Jurkat, Clone E6-1 (cell line): ENCODE data around the gene ATP6V1E1.
"Not testable (repeated sequence)": the region's sequence is repeated elsewhere in the genome, so short reads cannot be mapped to it uniquely, and the experiment has no call there.

ENCODE experiments used
- DNase-seq: peaks from one replicate; pipeline ENCODE4 v3.0.0-alpha.2; 2011; ENCODE audit warnings: low read depth, low spot score
- H3K4me3 ChIP-seq: 2 replicates; pipeline ENCODE4 v1.5.1; 2011; ENCODE audit warnings: mild to moderate bottlenecking, low read length, control low read depth, moderate library complexity

ATP6V1E1 gene

DNA sequence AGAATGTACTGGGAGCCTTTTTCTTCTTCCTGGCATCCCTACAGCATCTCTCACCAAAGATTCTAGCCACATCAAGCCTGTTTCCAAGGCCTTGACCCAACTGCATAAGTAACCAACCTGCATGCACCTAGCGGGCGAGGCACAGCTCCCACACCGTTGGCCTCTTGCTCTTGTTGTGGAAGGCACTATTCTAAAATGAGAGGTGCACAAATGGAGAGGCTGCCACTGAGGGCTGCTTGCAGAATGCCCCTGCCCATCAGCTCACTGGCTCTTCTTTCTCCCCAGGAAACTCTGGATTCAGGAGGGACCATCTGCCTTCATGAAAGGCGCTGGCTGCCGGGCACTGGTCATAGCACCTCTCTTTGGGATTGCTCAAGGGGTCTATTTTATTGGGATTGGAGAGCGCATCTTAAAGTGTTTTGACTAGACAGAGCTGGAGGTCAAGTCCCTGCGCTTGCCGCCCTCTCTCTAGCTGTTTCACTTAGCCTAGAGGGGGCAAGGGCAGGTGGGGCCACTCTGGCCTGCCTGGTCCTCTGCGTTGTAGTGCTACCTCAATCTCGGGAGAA lies 38.7 kb downstream of the ATP6V1E1 start:
- DNase-seq = no peak

DNA sequence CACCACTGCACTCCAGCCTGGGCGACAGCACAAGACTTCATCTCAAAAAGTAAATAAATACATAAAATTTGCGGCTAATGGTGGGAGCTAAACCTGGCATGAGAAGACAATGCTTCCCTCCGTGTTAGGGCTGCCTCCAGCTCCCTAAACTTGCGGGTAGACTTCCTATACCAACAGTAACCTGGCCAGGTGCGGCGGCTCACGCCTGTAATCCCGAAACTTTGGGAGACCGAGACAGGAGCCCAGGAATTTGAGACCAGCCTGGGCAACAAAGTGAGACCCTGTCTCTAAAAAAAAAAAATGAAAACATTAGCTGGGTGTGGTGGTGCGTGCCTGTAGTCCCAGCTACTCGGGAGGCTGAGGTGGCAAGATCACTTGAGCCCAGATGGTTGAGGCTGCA lies 39.9 kb downstream of the ATP6V1E1 start:
- no peak overlapping the region for H3K4me3 ChIP-seq
- DNase-seq = no peak

More for the DNA sequence above, 38.7 kb downstream of the ATP6V1E1 start:
- H3K4me3 ChIP-seq = no peak overlapping the region

DNA sequence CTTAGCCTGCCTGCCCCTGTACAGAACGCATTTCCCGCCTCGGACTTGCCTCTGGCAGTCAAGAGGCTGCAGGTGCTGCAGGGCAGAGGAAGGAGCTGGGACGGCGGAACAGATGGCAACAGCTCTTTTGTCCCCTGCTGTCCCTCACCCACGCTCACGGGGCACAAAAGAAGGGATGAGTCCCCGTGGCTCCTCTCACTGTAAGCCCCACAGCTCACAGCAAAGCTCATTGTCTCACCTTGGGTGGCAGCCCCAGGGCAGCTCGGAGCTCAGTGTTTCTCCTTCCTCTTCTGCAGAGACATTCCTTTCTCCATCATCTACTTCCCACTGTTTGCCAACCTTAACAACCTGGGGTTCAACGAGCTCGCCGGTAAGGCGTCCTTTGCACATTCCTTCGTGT lies 40.9 kb downstream of the ATP6V1E1 start:
- no peak for DNase-seq
- H3K4me3 ChIP-seq = no peak overlapping the region

DNA sequence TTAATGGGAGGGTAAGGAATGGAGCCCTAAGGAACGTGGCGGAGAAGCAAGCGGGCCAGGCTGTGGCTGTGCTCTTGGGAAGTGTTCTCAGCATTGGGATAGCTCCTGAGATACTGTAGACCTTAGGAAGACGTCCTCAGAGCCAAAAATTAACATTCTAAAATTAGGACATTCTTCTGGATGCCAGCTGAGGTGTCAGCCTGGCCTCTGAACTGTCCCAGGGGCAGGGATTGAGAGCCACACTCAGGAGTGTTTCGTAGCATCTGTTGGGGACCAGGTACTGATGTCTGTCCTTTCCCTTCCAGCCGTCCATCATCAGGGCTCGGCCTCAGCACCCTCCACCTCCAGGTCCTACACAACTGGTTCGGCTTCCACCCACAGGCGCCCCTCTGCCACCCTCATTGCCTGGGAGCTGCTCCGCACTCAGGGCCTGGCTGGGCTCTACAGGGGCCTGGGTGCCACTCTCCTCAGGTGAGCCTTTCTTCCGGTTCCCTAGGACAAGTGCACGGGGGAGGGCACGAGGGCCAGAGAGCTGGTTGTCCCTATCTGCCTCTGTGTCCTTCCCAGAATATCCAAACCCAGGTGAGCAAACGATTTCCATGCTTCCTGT lies 41.6 kb downstream of the ATP6V1E1 start:
- DNase-seq = no peak
- no peak overlapping the region for H3K4me3 ChIP-seq

DNA sequence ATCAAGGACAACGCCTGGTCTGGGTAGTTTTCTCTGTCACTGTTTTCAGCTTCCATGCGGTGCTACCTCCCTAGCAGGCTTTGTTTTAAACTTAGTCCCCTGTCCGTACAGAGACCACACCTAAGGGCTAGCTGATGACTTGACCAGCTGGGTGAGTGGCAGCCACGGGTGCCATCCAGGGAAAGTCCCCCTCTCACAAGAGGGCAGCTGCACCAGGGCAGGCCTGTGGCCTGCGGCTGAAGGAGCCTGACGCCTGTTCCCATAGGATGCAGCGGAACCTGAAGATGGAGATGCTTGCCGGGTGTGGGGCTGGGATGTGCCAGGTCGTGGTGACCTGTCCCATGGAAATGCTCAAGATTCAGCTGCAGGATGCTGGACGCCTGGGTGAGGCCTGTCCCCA lies 45.4 kb downstream of the ATP6V1E1 start:
- H3K4me3 ChIP-seq = no peak overlapping the region
- no peak for DNase-seq

DNA sequence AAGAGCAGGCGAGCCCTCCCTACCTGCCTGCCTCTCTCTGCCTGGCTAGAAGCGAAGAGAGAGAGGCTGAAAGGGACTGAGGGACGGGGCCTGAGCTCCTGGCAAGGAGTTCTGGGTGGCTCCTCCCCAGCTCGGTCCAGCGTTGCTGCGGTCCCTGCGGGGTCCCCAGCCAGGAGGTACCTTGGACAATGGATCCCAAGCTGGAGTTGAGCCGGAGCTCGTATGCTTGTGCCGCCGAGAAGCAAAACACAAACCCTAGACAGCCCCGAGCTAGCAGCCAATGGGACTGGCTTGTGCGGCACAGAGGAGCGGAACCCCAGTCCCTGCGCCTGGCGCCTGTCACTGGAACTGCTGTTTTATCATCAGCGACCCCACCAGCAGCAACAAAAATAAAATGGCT lies 46.9 kb downstream of the ATP6V1E1 start:
- H3K4me3 ChIP-seq = no peak overlapping the region
- DNase-seq = no peak

DNA sequence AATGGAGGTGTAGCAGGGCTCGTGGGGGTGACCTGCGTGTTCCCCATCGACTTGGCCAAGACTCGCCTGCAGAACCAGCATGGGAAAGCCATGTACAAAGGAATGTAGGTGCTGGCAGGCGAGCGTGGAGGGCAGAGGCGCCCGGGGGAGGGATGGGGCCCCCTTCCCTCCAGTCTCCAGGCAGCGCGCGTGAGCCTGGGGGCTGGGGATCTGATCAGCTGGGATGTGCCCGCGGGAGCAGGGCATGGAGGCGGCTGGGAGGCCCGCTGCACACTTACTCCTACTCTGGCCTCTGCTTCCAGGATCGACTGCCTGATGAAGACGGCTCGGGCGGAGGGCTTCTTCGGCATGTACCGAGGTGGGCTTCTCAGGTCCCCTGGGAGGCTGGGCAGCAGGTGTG lies 47.5 kb downstream of the ATP6V1E1 start:
- DNase-seq = no peak

DNA sequence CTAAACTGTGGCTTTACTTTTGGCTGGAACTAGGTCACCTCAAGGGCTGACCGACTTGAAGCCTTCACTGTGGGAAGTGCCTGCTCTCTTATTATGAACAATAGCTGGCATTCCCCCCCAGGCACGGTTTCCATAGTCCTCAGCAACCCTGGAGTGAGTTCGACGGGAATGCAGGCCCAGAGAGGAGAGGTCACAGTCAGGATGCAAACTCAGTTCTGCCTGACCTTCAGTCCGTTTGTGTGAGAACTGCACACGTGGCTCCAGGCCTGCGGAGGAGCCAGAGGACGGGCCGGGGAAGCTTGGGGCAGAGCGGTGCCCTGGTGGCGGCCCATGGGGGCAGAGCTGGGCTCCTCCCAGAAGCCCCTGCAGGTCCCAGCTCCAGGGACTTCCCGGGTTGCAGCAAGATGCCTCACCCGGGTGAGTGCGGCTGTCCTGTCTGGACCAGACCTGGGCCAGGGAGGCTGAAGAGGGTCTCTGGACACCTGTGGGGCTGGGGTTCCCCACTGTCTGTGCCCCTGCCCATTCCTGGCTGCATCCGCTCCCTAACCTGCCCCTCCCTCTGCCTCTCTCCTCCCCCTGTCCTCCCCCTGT lies 48.0 kb downstream of the ATP6V1E1 start:
- H3K4me3 ChIP-seq = no peak overlapping the region
- DNase-seq = no peak

More for the DNA sequence above, 47.5 kb downstream of the ATP6V1E1 start:
- no peak overlapping the region for H3K4me3 ChIP-seq

DNA sequence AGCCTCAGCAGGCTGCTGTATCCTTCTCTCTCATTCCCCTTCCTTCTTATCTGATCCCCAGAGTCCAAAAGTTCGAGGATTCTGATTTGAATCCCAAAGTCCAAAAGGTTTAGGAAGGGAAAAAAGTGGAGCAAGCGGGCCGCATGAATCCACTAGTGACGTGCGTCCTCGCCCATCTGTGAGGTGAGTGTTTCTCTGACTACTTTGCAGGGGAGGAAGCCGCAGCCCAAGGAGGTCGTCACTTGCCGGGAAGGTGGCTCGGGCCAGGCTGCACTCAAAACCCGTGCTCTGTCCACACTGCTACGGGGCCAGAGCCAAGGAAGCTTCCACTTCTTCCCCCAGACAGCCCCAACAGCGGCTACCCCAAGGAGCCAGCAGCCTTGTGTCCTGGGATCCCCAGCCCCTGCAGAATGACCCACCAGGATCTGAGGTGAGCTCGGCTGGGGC lies 49.0 kb downstream of the ATP6V1E1 start:
- H3K4me3 ChIP-seq = no peak overlapping the region

DNA sequence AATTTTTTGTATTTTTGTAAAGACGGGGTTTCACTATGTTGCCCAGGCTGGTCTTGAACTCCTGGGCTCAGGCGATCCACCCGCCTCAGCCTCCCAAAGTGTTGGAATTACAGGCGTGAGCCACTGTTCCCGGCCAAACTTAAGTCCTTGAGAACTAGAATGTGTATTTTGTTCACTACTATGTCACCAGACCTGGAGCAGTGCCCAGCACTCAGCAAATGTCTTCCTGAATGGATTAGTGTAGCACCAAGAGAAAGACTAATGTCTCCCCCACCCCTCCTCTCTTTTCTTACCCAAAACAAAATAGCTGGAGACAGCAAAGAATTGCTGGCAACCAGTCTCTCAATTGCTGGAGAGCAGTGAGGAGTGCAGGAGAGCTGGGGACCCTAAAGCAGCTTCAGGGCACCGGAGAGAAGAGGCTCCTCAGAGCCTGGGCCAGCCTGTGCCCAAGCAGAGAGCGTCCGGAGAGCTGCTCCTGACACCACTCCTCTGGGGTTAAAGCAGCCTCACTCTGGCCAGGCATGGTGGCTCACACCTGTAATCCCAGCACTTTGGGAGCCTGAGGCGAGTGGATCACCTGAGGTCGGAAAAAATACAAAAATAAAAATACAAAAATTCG lies 50.3 kb downstream of the ATP6V1E1 start:
- DNase-seq = no peak
- no peak overlapping the region for H3K4me3 ChIP-seq

More for the DNA sequence above, 49.0 kb downstream of the ATP6V1E1 start:
- no peak for DNase-seq

DNA sequence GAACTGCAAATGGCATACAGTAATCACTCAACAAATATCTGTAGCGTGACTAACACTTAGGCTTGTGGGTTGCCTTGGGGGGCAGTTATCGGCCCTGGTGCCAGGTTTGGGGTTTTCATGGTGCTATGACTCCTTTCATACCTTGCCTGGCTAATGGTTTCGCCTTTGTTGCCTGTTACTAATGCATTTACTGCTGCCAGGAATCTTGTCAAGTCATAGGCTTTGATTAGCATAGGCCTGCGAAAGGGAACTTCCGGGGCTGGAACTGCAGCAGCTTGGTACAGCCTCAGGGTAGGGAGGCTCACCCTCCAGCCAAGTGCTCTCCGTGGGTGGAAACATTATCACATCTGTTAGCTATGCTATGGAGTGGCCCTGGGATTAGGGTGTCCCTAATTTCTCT lies 52.1 kb downstream of the ATP6V1E1 start:
- no peak for DNase-seq
- no peak overlapping the region for H3K4me3 ChIP-seq

DNA sequence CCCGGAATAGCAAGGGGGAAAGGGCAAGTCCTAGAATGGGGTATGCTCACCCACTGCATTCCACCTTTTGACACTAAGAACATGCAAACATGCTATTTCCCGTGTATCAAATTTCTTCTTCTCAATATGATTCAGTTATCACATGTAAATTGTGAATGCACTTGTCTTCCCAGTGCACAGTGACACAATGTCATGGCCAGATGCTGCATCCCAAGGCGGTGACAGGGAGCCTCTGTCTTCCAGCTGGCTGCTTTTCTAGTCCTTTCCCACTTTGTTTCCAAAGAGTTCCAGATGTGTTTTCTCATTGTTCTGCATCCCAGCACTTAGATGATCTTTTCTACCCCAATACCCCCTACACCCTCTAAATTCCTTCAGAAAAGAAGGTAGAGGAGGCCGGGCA lies 52.9 kb downstream of the ATP6V1E1 start:
- no peak for DNase-seq
- H3K4me3 ChIP-seq = no peak overlapping the region

DNA sequence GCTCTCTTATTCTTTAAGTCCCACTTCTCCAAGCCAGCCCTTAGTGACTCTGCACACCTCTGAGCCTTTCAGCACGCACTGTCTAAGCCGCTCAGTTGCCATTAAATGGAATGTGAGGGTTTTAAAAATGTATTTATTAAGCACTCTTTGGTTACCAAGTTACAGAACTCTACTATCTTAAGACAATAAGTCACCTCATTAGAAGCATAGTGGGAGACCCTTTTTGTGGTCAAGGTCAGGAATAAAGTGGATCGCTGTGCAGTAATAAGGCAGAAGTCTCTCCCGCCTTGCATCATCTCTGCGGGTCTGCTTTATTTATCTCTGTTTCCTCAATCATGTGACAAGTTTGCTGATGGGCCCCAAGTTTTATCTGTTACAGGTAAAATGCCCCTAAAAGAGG lies 53.4 kb downstream of the ATP6V1E1 start:
- no peak overlapping the region for H3K4me3 ChIP-seq
- no peak for DNase-seq

DNA sequence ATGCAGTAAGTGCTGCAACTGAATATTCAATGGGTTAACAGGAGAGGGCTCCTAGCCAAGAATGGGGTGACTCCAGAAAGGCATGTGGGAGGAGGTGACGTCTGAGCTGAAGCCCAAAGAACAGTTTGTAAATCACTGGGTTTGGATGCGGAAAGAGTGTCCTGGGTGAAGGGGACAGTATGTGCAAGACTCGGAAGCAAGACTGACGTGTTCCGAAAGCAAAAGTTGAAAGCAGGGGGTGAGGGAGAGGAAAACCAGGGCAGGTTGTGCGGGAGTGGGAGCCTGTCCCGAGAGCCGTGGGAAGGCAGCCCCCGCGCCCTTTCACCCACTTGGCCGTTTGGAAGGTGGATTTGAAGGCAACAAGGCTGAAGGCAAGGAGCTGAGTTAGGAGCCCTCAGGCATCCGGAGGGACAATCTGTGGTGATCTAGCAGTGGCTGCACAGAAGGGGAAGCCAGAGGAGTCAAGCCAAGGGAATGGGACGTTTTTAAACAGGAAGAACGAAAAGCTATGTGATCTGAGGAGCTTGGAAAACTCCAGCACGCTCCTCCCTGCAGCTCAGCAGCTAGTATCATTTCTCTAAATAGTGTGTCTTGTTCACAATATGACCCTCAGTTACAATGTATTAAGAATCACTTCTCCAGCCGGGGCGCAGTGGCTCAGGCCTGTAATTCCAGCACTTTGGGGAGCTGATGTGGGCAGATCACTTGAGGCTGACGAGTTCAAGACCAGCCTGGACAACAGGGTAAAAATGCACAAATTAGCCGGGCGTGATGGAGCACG lies 57.5 kb downstream of the ATP6V1E1 start:
- DNase-seq = no peak
- H3K4me3 ChIP-seq = no peak overlapping the region

DNA sequence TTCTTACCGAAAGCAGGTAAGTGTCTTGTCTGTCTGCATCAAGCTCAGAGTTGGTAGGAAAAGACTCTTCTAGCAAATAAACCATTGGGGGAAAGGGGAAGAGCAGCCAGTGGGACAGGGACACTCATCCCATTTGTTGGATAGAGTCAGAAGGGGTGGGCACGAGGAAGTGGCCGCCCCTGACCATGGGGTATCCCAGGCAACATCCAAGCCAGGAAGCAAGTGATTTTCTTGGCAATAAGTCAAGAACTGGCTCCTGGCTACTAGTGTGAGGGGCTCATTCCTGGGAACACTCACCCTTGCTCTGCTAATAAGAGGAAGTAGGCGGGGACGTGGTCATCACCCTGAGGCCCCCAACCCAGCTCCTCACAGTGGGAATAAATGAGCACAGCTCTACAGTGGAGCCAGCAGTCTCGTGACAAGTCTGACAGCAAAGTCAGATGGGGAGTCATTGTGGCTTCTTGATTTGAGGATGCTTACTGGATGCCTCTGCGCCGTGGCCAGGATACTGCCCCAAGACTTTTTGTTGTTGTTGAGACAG lies 58.5 kb downstream of the ATP6V1E1 start:
- no peak for DNase-seq
- H3K4me3 ChIP-seq = no peak overlapping the region

DNA sequence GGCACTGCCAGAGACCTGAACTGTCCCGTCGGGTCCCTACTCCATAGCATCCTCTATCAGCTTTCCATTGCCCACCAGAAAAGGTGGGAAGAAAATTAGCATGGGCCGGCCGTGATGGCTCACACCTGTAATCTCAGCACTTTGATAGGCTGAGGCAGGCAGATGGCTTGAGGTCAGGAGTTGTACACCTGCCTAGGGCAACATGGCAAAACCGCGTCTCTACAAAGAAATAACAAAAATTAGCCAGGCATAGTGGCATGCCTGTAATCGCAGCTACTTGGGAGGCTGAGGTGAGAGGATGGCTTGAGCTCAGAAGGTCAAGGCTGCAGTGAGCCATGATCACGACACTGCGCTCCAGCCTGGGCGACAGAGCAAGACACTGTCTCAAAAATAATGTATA lies 61.8 kb downstream of the ATP6V1E1 start:
- no peak for DNase-seq
- no peak overlapping the region for H3K4me3 ChIP-seq

DNA sequence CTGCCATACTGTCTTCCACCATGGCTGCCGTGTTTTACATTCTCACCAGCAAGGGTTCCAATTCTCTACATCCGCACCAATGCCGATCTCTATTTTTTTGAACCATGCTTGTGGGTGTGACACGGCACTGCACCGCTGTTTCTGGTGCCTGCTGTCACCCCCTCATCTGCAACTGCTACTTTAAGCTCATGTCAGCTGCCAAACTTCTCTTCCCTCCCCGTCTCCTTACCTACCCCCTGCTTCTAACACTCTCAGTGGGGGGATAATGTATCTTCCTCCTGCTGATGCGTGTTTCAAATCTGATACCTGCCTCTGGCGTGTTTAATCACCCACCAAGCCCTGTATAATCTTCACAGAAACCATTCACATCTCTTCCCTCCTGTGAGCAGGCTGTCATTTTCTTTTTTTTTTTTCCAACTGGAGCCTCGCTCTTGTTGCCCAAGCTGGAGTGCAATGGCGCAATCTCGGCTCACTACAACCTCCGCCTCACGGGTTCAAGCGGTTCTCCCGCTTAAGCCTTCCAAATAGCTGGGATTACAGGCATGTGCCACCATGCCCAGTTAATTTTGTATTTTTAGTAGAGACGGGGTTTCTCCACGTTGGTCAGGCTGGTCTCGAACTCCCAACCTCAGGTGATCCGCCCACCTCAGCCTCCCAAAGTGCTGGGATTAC lies 62.4 kb downstream of the ATP6V1E1 start:
- not testable (repeated sequence) for DNase-seq, H3K4me3 ChIP-seq

DNA sequence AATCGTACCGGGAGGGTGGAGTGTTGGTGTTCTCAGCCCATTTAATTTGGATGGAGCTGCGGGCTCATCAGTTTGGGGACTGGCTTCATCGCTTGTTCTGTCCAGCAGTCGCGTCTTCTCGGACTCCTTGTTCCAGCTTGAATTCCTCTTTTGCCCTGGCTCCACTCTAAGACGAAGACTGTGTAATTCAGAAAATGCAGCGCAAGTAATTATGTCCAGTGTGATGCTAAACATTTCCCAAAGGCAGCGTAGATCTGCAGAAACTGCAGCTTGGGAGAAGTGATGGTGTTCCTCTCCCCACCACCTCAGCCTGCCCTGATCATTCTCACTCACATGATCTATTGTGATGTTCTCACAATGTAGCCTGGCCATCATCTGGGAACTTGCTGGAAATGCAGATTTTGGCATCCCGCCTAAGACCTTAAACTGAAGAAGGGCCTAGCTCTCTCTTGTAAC lies 64.6 kb downstream of the ATP6V1E1 start:
- DNase-seq = no peak
- no peak overlapping the region for H3K4me3 ChIP-seq
